Measurements from ENCODE around the gene SLC12A8. TPM values are rescaled to one million over a fixed set of nuclear protein-coding genes. Genes with fewer than 3 reads are reported as not detected.

Gene SLC12A8
- total and polyA plus RNA-seq, 2 of the 13 experiments (the other 11 are each of a cell fraction or from before 2014, with no cell fraction given) = 0.44 to 0.71 TPM

GRCh38 chr3:125150525-125151441 is 61.8 kb downstream of the SLC12A8 start (continued):
- TF ChIP-seq CTCF (CRISPR knock-in tag; IDR thresholded peaks at IDR 0.05) = peak; percentile 74
- no peak for TF ChIP-seq GRHL1 (CRISPR knock-in tag; conservative IDR thresholded peaks at IDR 0.05)
- TF ChIP-seq ARHGAP35 (CRISPR knock-in tag; IDR thresholded peaks at IDR 0.05; ENCODE audit: borderline replicate concordance) = no peak
- TF ChIP-seq TOPORS (CRISPR knock-in tag; IDR thresholded peaks at IDR 0.05) = no peak
- no peak for TF ChIP-seq CERS6 (CRISPR knock-in tag; IDR thresholded peaks at IDR 0.05)
- peak; percentile 35; the same call in 1 of the 2 replicates for TF ChIP-seq TFE3 (CRISPR knock-in tag; IDR thresholded peaks at IDR 0.05)
- no peak for TF ChIP-seq HNRNPUL1 (IDR thresholded peaks at IDR 0.05; ENCODE audit: low read depth, low read length)
- no peak for TF ChIP-seq ATF7-NPFF (CRISPR knock-in tag; IDR thresholded peaks at IDR 0.05; ENCODE audit: low read depth)
- no peak for TF ChIP-seq HNRNPLL (IDR thresholded peaks at IDR 0.05; ENCODE audit: low read depth, low read length, poor library complexity, severe bottlenecking)
- TF ChIP-seq ZSCAN20 (CRISPR knock-in tag; IDR thresholded peaks at IDR 0.05; ENCODE audit: borderline replicate concordance) = no peak
- no peak for TF ChIP-seq ETS1 (CRISPR knock-in tag; IDR thresholded peaks at IDR 0.05)
- TF ChIP-seq DNMT1 (CRISPR knock-in tag; IDR thresholded peaks at IDR 0.05) = no peak
- TF ChIP-seq ATM (IDR thresholded peaks at IDR 0.05; ENCODE audit: borderline replicate concordance) = no peak
- peak; percentile 88 for TF ChIP-seq ZNF501 (CRISPR knock-in tag; IDR thresholded peaks at IDR 0.05)
- TF ChIP-seq MYNN (CRISPR knock-in tag; IDR thresholded peaks at IDR 0.05; ENCODE audit: low read depth) = no peak
- TF ChIP-seq ZBTB42 (CRISPR knock-in tag; IDR thresholded peaks at IDR 0.05) = no peak
- no peak for TF ChIP-seq ZSCAN29 (CRISPR knock-in tag; conservative IDR thresholded peaks at IDR 0.05)
- TF ChIP-seq BCL6 (CRISPR knock-in tag; IDR thresholded peaks at IDR 0.05) = 0 out of 2 replicates have a peak, but pooled peaks have one; percentile 27
- no peak for TF ChIP-seq HOXD1 (CRISPR knock-in tag; IDR thresholded peaks at IDR 0.05)

Data from HepG2 (cell line).